Smooth muscle cell (in vitro differentiated cells): Measurements from ENCODE around the gene SPATA31E1. TPM values are rescaled to one million over a fixed set of nuclear protein-coding genes. Genes with fewer than 3 reads are reported as not detected.
"Not testable (repeated sequence)": the region's sequence is repeated elsewhere in the genome, so short reads cannot be mapped to it uniquely, and the experiment has no call there.

ENCODE experiments used
- DNase-seq: peaks from one replicate; lab custom pipeline; 2025; ENCODE audit not compliant: unreplicated experiment; lab: John Stamatoyannopoulos, UW
- H2AFZ ChIP-seq: fragments of 200-600 bp; sonication (generic); 2 replicates; pipeline ENCODE4 v1.6.0; 2016; ENCODE audit warnings: antibody characterized with exemption, low read depth, mild to moderate bottlenecking
- H3F3A ChIP-seq: fragments of 200-600 bp; sonication (generic); 2 replicates; pipeline ENCODE4 v1.6.0; 2017; ENCODE audit warnings: antibody characterized with exemption, low read depth
- H3K27ac ChIP-seq: fragments of 200-600 bp; sonication (generic); 2 replicates; pipeline ENCODE4 v1.5.1; 2016; ENCODE audit warnings: low read depth, mild to moderate bottlenecking
- H3K27me3 ChIP-seq: fragments of 200-600 bp; sonication (generic); 2 replicates; pipeline ENCODE4 v1.6.1; 2016; ENCODE audit warnings: low read depth, mild to moderate bottlenecking
- H3K36me3 ChIP-seq: fragments of 200-600 bp; sonication (generic); 2 replicates; pipeline ENCODE4 v1.5.1; 2016; ENCODE audit warnings: low read depth
- H3K4me1 ChIP-seq: fragments of 200-600 bp; sonication (generic); 2 replicates; pipeline ENCODE4 v1.5.1; 2016; ENCODE audit warnings: low read depth
- H3K4me2 ChIP-seq: fragments of 200-600 bp; sonication (generic); 2 replicates; pipeline ENCODE4 v1.6.0; 2016; ENCODE audit warnings: mild to moderate bottlenecking
- H3K4me3 ChIP-seq: fragments of 200-600 bp; sonication (generic); 2 replicates; pipeline ENCODE4 v1.5.1; 2016; ENCODE audit warnings: mild to moderate bottlenecking
- H3K79me2 ChIP-seq: fragments of 200-600 bp; sonication (generic); 2 replicates; pipeline ENCODE4 v1.6.0; 2016; ENCODE audit warnings: low read depth, mild to moderate bottlenecking
- H3K9ac ChIP-seq: fragments of 200-600 bp; sonication (generic); 2 replicates; pipeline ENCODE4 v1.6.0; 2016; ENCODE audit warnings: low read depth
- H3K9me3 ChIP-seq: fragments of 200-600 bp; sonication (generic); replicated peaks from 2 replicates; pipeline ENCODE4 v1.5.1; 2016; ENCODE audit warnings: low read depth
- H4K20me1 ChIP-seq: fragments of 200-600 bp; sonication (generic); 2 replicates; pipeline ENCODE4 v1.6.0; 2016; ENCODE audit warnings: low read depth
- WGBS: methylation state at CpG from one replicate; pipeline ENCODE4 v1.1.7; 2016; ENCODE audit warnings: low lambda C conversion rate; 5-methylcytosine and 5-hydroxymethylcytosine counted together
- polyA plus RNA-seq: library from polyadenylated mRNA; unstranded; fragments of >200 nt; fragmentation: Nextera tagmentation; extraction: Ambion mirVana; gene quantifications from 2 replicates; pipeline ENCODE4 v1.2.1, GENCODE V29; 2016
- total RNA-seq: library from RNA; depleted of rRNA; stranded (reverse); fragments of >200 nt; gene quantifications from 2 replicates; pipeline ENCODE4 v1.2.3, GENCODE V29; 2014

SPATA31E1 gene
- total and polyA plus RNA-seq, 2 experiments from 2014 or later: not detected

- H3K36me3 ChIP-seq, H3K4me3 ChIP-seq, H4K20me1 ChIP-seq, H3K79me2 ChIP-seq, H3K4me1 ChIP-seq, H3K27me3 ChIP-seq, H3K27ac ChIP-seq, H3F3A ChIP-seq, H3K9ac ChIP-seq, H2AFZ ChIP-seq, H3K9me3 ChIP-seq, H3K4me2 ChIP-seq, DNase-seq: not testable (repeated sequence)
These were observed 46.5 kb downstream of the SPATA31E1 start for GRCh38 chr9:87929152-87929551.

GRCh38 chr9:87934444-87934843, 51.8 kb downstream of the SPATA31E1 start:
- not testable (repeated sequence) for H3K4me2 ChIP-seq, H3K27ac ChIP-seq, H3K36me3 ChIP-seq, H3K4me1 ChIP-seq, H3K4me3 ChIP-seq, H3K9me3 ChIP-seq, H2AFZ ChIP-seq, H4K20me1 ChIP-seq, H3K9ac ChIP-seq, DNase-seq, H3K79me2 ChIP-seq, H3K27me3 ChIP-seq, H3F3A ChIP-seq
- 86% methylated on average over 7 of the region's 7 CpGs for WGBS

- not testable (repeated sequence) for H3K9me3 ChIP-seq, H3K27me3 ChIP-seq, H3K27ac ChIP-seq, H3K4me3 ChIP-seq, H3K36me3 ChIP-seq, DNase-seq, H3K9ac ChIP-seq, H3K4me1 ChIP-seq, H2AFZ ChIP-seq, H3K79me2 ChIP-seq, H3F3A ChIP-seq, H4K20me1 ChIP-seq, H3K4me2 ChIP-seq
- WGBS: 93% methylated on average over 3 of the region's 12 CpGs
These were observed 54.7 kb downstream of the SPATA31E1 start for GRCh38 chr9:87937352-87937751.

- not testable (repeated sequence) for H3K9me3 ChIP-seq, DNase-seq, H3K4me2 ChIP-seq, H3F3A ChIP-seq, H3K4me3 ChIP-seq, H3K36me3 ChIP-seq, H4K20me1 ChIP-seq, H3K27ac ChIP-seq, H3K79me2 ChIP-seq, H3K9ac ChIP-seq, H2AFZ ChIP-seq, H3K4me1 ChIP-seq, H3K27me3 ChIP-seq
- WGBS: 93% methylated on average over 7 of the region's 9 CpGs
These were observed 55.2 kb downstream of the SPATA31E1 start for GRCh38 chr9:87937918-87938317.

GRCh38 chr9:87938336-87938735, 55.7 kb downstream of the SPATA31E1 start:
- H3K36me3 ChIP-seq, H3K9me3 ChIP-seq, H3K27ac ChIP-seq, H3K4me1 ChIP-seq, H3F3A ChIP-seq, DNase-seq, H2AFZ ChIP-seq, H3K79me2 ChIP-seq, H3K4me3 ChIP-seq, H3K4me2 ChIP-seq, H3K27me3 ChIP-seq, H4K20me1 ChIP-seq, H3K9ac ChIP-seq: not testable (repeated sequence)
- WGBS: no CpG with 5 or more reads among the region's 12 CpGs

Other genes starting within 250 kb of the SPATA31E1 start
- gene CTSL, start 156.8 kb upstream of the SPATA31E1 start, total RNA-seq: 144 and 222 TPM in 2 replicates
- gene CTSL, start 156.8 kb upstream of the SPATA31E1 start, polyA plus RNA-seq: 174 and 178 TPM in 2 replicates
- not detected in 2 replicates for gene SPATA31C1, start 35.1 kb downstream of the SPATA31E1 start, total RNA-seq
- not detected in 2 replicates for gene SPATA31C1, start 35.1 kb downstream of the SPATA31E1 start, polyA plus RNA-seq
- 4.5 and 6.7 TPM in 2 replicates for gene CDK20, start 91.7 kb downstream of the SPATA31E1 start, total RNA-seq
- 11.1 and 11.7 TPM in 2 replicates for gene CDK20, start 91.7 kb downstream of the SPATA31E1 start, polyA plus RNA-seq